Endothelial cell (in vitro differentiated cells): ENCODE data around the gene KIAA1217. TPM values are rescaled to one million over a fixed set of nuclear protein-coding genes. Genes with fewer than 3 reads are reported as not detected.

ENCODE experiments used
- DNase-seq: peaks from one replicate; pipeline ENCODE4 v3.0.0; 2021; ENCODE audit warnings: low spot score
- H3K27ac Mint-ChIP-seq: one replicate; pipeline ENCODE4 v1.8.0; 2021; ENCODE audit warnings: mixed read lengths, inconsistent platforms; ENCODE audit not compliant: unreplicated experiment
- H3K27me3 Mint-ChIP-seq: one replicate; pipeline ENCODE4 v1.8.0; 2021; ENCODE audit warnings: mild to moderate bottlenecking, moderate library complexity, mixed read lengths, inconsistent platforms; ENCODE audit not compliant: unreplicated experiment
- H3K36me3 Mint-ChIP-seq: one replicate; pipeline ENCODE4 v1.8.0; 2021; ENCODE audit warnings: mild to moderate bottlenecking, low read depth, mixed read lengths, inconsistent platforms; ENCODE audit not compliant: unreplicated experiment
- H3K4me1 Mint-ChIP-seq: one replicate; pipeline ENCODE4 v1.8.0; 2021; ENCODE audit warnings: mild to moderate bottlenecking, mixed read lengths, inconsistent platforms; ENCODE audit not compliant: unreplicated experiment
- H3K4me3 Mint-ChIP-seq: one replicate; pipeline ENCODE4 v1.8.0; 2021; ENCODE audit warnings: mild to moderate bottlenecking, mixed read lengths, inconsistent platforms; ENCODE audit not compliant: unreplicated experiment
- H3K9me3 Mint-ChIP-seq: one replicate; pipeline ENCODE4 v1.8.0; 2021; ENCODE audit warnings: mixed read lengths, inconsistent platforms; ENCODE audit not compliant: unreplicated experiment
- total RNA-seq: library from RNA; stranded (reverse); fragmentation: NEBNext Ultra II Directional; extraction: Animal tissue kit (Norgen Biotek cat#: 25700); gene quantifications from one replicate; pipeline ENCODE4 v1.2.1, GENCODE V29; 2021; ENCODE audit not compliant: unreplicated experiment
- TF ChIP-seq, protein P1 (sequence below): fragments of 200-600 bp; sonication (generic); IDR thresholded peaks from one replicate; pipeline ENCODE4 v1.5.0; 2021; ENCODE audit warnings: antibody characterized with exemption; ENCODE audit not compliant: unreplicated experiment

Gene KIAA1217
- total RNA-seq, 1 donor from 2014 or later = 70.8 TPM

DNA sequence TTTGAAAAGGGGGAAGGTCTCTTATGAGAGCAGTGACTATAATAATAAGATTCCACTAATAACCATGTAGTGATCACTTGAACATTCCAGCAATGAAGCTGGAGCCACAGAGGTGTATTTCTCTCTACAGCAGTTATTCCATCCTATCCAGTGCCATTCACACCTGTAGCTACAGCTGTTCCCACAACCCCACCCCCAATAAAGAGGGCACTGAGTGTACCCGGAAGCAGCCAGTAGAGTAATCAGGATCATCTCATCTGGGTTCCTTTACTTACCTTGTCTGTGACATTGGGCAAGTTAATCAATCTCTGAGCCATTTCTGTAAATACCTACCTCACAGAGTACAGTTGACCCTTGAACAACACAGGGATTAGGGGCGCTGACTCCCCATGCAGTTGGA lies 188.7 kb downstream of the KIAA1217 start:
- TF ChIP-seq, protein P1, sequence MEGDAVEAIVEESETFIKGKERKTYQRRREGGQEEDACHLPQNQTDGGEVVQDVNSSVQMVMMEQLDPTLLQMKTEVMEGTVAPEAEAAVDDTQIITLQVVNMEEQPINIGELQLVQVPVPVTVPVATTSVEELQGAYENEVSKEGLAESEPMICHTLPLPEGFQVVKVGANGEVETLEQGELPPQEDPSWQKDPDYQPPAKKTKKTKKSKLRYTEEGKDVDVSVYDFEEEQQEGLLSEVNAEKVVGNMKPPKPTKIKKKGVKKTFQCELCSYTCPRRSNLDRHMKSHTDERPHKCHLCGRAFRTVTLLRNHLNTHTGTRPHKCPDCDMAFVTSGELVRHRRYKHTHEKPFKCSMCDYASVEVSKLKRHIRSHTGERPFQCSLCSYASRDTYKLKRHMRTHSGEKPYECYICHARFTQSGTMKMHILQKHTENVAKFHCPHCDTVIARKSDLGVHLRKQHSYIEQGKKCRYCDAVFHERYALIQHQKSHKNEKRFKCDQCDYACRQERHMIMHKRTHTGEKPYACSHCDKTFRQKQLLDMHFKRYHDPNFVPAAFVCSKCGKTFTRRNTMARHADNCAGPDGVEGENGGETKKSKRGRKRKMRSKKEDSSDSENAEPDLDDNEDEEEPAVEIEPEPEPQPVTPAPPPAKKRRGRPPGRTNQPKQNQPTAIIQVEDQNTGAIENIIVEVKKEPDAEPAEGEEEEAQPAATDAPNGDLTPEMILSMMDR = no peak
- H3K36me3 Mint-ChIP-seq = peaks cover 5% of the 10 kb centered on the region
- H3K27ac Mint-ChIP-seq = no peak overlapping the region
- H3K27me3 Mint-ChIP-seq = peaks cover 3% of the 10 kb centered on the region
- H3K4me3 Mint-ChIP-seq = no peak overlapping the region
- H3K4me1 Mint-ChIP-seq = no peaks in the 10 kb centered on the region
- H3K9me3 Mint-ChIP-seq = no peaks in the 10 kb centered on the region
- no peak for DNase-seq

DNA sequence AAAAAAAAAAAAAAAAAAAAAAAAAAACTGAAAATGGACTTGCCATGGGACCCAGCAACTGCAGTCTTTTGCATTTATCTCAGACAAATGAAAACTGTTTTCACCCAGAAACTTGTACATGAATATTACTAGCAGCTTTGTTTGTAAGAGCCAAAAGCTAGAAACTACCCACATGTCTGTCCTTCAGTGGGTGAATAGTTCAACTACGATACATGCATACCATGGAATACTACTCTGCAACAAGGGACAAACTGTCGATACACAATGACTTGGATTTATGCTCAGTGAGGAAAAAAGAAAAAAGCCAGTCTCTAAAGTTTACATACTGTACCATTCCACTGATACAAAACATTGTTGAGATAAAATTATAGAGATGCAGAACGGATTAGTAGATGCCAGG lies 195.6 kb downstream of the KIAA1217 start:
- Mint-ChIP-seq H3K27me3 (no peaks in the 10 kb centered on the region), H3K36me3 (peaks cover 10% of the 10 kb centered on the region), H3K4me3 (no peak overlapping the region), H3K9me3 (no peaks in the 10 kb centered on the region), H3K4me1 (peaks cover 9% of the 10 kb centered on the region), H3K27ac (no peak overlapping the region)
- TF ChIP-seq, protein P1 = no peak
- DNase-seq = no peak

DNA sequence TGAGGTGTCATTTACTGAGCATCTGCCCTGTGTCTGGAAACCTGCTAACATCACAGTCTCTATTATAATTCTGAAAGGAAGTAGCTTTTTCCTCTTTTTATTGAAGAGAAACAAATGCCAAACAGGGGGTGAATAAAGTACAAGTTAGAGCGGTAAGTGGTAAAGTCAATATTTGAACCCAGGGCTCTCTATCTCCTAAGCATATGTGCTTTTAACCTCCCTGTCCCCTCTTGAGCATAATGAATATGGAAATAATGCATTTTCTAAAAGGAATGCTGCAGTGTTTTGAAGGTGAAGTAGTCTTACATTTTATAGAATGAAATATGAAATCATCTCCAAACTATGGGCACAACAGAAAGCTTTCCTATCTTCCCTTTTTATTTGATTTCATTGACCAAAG lies 196.7 kb downstream of the KIAA1217 start:
- Mint-ChIP-seq H3K36me3 (peaks cover 10% of the 10 kb centered on the region), H3K27me3 (no peaks in the 10 kb centered on the region), H3K27ac (no peak overlapping the region), H3K4me3 (no peak overlapping the region), H3K4me1 (peaks cover 9% of the 10 kb centered on the region), H3K9me3 (no peaks in the 10 kb centered on the region)
- no peak for DNase-seq
- TF ChIP-seq, protein P1 = no peak

DNA sequence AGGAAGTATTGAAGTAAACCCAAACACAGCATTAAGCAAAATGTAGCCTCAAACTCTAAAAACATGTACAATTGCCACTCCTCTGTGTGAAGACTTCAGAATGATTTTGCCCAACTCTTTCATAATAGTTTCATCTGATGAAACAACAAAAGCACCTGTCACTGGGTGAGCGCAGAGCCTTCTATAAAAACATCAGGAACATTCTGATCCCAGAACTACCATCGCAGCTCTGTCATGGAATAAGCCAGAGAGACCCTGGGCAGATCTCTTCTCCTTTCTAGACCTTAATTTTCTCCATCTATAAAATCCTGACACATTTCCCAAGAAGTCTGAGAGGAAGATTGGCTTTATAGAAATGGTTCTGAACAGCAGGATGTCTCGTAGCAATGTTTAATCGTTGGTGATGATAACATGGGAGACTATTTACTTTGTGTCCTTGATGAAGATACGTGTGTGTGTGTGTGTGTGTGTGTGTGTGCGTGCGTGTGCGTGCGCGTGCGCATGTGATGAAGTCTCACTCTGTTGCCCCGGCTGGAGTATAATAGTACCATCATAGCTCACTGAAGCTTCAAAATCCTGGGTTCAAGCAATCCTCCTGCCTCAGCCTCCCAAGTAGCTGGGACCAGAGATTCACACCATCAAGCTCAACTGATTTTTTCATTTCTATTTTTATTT lies 198.0 kb downstream of the KIAA1217 start:
- DNase-seq = no peak
- H3K4me3 Mint-ChIP-seq = no peak overlapping the region
- TF ChIP-seq, protein P1 = no peak
- no peaks in the 10 kb centered on the region for H3K9me3 Mint-ChIP-seq
- H3K4me1 Mint-ChIP-seq = peaks cover 9% of the 10 kb centered on the region
- peaks cover 10% of the 10 kb centered on the region for H3K36me3 Mint-ChIP-seq
- H3K27me3 Mint-ChIP-seq = no peaks in the 10 kb centered on the region
- H3K27ac Mint-ChIP-seq = no peak overlapping the region

DNA sequence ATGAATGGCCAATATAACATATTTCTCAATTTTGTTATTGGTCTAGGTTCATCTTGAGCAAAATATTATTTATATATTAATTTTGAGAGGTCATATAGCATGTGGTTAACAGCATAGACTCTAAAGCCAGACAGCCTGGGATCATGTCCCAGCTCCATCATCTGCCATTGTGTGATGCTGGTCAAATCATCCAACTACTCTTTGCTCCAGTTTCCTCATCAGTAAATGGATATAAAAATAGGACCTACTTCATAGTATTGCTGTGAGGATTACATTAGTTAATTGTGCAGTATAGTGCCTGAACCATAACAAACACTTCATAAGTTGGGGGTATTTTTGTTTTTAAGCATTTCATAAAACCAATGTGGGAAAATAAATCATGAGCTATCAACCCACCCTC lies 199.0 kb downstream of the KIAA1217 start:
- TF ChIP-seq, protein P1 = no peak
- H3K9me3 Mint-ChIP-seq = no peaks in the 10 kb centered on the region
- peaks cover 9% of the 10 kb centered on the region for H3K4me1 Mint-ChIP-seq
- H3K27ac Mint-ChIP-seq = no peak overlapping the region
- H3K36me3 Mint-ChIP-seq = peaks cover 10% of the 10 kb centered on the region
- no peak overlapping the region for H3K4me3 Mint-ChIP-seq
- no peak for DNase-seq
- H3K27me3 Mint-ChIP-seq = no peaks in the 10 kb centered on the region
